H9 (cell line): ENCODE data around the gene REXO2. TPM values are rescaled to one million over a fixed set of nuclear protein-coding genes. Genes with fewer than 3 reads are reported as not detected.

ENCODE experiments used
- DNase-seq: peaks from one replicate; pipeline ENCODE4 v3.0.0-alpha.2; 2017
- H2AFZ ChIP-seq: one replicate; pipeline ENCODE4 v1.6.1; 2013; ENCODE audit warnings: mild to moderate bottlenecking, low read length, control low read depth, moderate library complexity
- H2AK5ac ChIP-seq: 2 replicates; pipeline ENCODE4 v1.6.1; 2013; ENCODE audit warnings: low read length, control low read depth, mixed read lengths; ENCODE audit not compliant: insufficient read length
- H2BK120ac ChIP-seq: one replicate; pipeline ENCODE4 v1.6.1; 2013; ENCODE audit warnings: low read depth, mild to moderate bottlenecking, low read length, control low read depth, inconsistent platforms; ENCODE audit not compliant: poor library complexity, severe bottlenecking
- H2BK12ac ChIP-seq: 2 replicates; pipeline ENCODE4 v1.6.1; 2013; ENCODE audit warnings: low read length, control low read depth, mixed read lengths, low read depth; ENCODE audit not compliant: insufficient read length
- H2BK15ac ChIP-seq: 2 replicates; pipeline ENCODE4 v1.6.1; 2013; ENCODE audit warnings: low read depth, low read length, control low read depth
- H2BK20ac ChIP-seq: one replicate; pipeline ENCODE4 v1.6.1; 2013; ENCODE audit warnings: low read depth, mild to moderate bottlenecking, low read length, control low read depth, inconsistent platforms; ENCODE audit not compliant: poor library complexity, severe bottlenecking
- H2BK5ac ChIP-seq: 2 replicates; pipeline ENCODE4 v1.6.1; 2013; ENCODE audit warnings: low read length, control low read depth, mixed read lengths; ENCODE audit not compliant: insufficient read length
- H3K14ac ChIP-seq: 2 replicates; pipeline ENCODE4 v1.6.1; 2013; ENCODE audit warnings: low read length, control low read depth; ENCODE audit not compliant: insufficient read depth
- H3K18ac ChIP-seq: 2 replicates; pipeline ENCODE4 v1.6.1; 2013; ENCODE audit warnings: low read depth, mild to moderate bottlenecking, mixed read lengths, low read length, control low read depth; ENCODE audit not compliant: insufficient read length
- H3K23ac ChIP-seq: 2 replicates; pipeline ENCODE4 v1.6.1; 2013; ENCODE audit warnings: low read length, control low read depth, mixed read lengths, low read depth; ENCODE audit not compliant: insufficient read length
- H3K23me2 ChIP-seq: 2 replicates; pipeline ENCODE4 v1.6.1; 2013; ENCODE audit warnings: low read depth, mild to moderate bottlenecking, mixed read lengths, low read length, control low read depth; ENCODE audit not compliant: insufficient read length, poor library complexity, severe bottlenecking
- H3K27ac ChIP-seq: 2 replicates; pipeline ENCODE4 v1.5.1; 2013; ENCODE audit warnings: low read length, control low read depth, mixed read lengths, low read depth; ENCODE audit not compliant: insufficient read length
- H3K27me3 ChIP-seq: 2 replicates; pipeline ENCODE4 v1.6.1; 2013; ENCODE audit warnings: low read length, control low read depth, inconsistent platforms; ENCODE audit not compliant: insufficient read depth
- H3K4ac ChIP-seq: 2 replicates; pipeline ENCODE4 v1.6.1; 2013; ENCODE audit warnings: low read depth, mild to moderate bottlenecking, control low read depth, inconsistent platforms, low read length, moderate library complexity
- H3K4me1 ChIP-seq: 2 replicates; pipeline ENCODE4 v1.6.1; 2013; ENCODE audit warnings: low read length, control low read depth, inconsistent platforms; ENCODE audit not compliant: insufficient read depth
- H3K4me2 ChIP-seq: 2 replicates; pipeline ENCODE4 v1.6.1; 2013; ENCODE audit warnings: low read length, control low read depth, mixed read lengths; ENCODE audit not compliant: insufficient read length, insufficient read depth
- H3K56ac ChIP-seq: 2 replicates; pipeline ENCODE4 v1.6.1; 2013; ENCODE audit warnings: low read depth, mild to moderate bottlenecking, mixed read lengths, low read length, control low read depth; ENCODE audit not compliant: insufficient read length
- H3K79me1 ChIP-seq: 2 replicates; pipeline ENCODE4 v1.6.1; 2013; ENCODE audit warnings: low read depth, mild to moderate bottlenecking, moderate library complexity, low read length, control low read depth, inconsistent platforms; ENCODE audit not compliant: insufficient read depth, poor library complexity, severe bottlenecking
- H3K79me2 ChIP-seq: 2 replicates; pipeline ENCODE4 v1.6.1; 2013; ENCODE audit warnings: low read length, control low read depth, inconsistent platforms; ENCODE audit not compliant: insufficient read depth
- H3K9ac ChIP-seq: 2 replicates; pipeline ENCODE4 v1.6.1; 2013; ENCODE audit warnings: low read length, control low read depth, mixed read lengths; ENCODE audit not compliant: insufficient read length; ENCODE audit errors: extremely low read depth
- H3K9me3 ChIP-seq: one replicate; pipeline ENCODE4 v1.6.1; 2013; ENCODE audit warnings: low read depth, low read length, inconsistent platforms; ENCODE audit not compliant: control insufficient read depth
- H3T11ph ChIP-seq: one replicate; pipeline ENCODE4 v1.6.1; 2013; ENCODE audit warnings: mild to moderate bottlenecking, low read length, control low read depth, inconsistent platforms
- H4K20me1 ChIP-seq: one replicate; pipeline ENCODE4 v1.6.1; 2013; ENCODE audit not compliant: control insufficient read depth, insufficient read length, insufficient read depth
- H4K5ac ChIP-seq: 2 replicates; pipeline ENCODE4 v1.6.1; 2013; ENCODE audit warnings: low read depth, mild to moderate bottlenecking, mixed read lengths, low read length, control low read depth; ENCODE audit not compliant: insufficient read length
- H4K8ac ChIP-seq: replicated peaks from 2 replicates; pipeline ENCODE4 v1.6.1; 2013; ENCODE audit warnings: low read length, control low read depth, mixed read lengths, low read depth; ENCODE audit not compliant: insufficient read length
- H4K91ac ChIP-seq: 2 replicates; pipeline ENCODE4 v1.6.1; 2013; ENCODE audit warnings: low read depth, mild to moderate bottlenecking, moderate library complexity, mixed read lengths, low read length, control low read depth; ENCODE audit not compliant: insufficient read length
- H3K27ac Mint-ChIP-seq, 3 experiments: 2 replicates in 2 of 3; 3 replicates in 1 of 3; pipeline ENCODE4 v1.8.0; 2020 to 2021; ENCODE audit warnings: mixed read lengths in 3 of 3, mild to moderate bottlenecking in 1 of 3, moderate library complexity in 1 of 3
- H3K27me3 Mint-ChIP-seq: 2 replicates; pipeline ENCODE4 v1.8.0; 2021; ENCODE audit warnings: low read depth, mild to moderate bottlenecking, moderate library complexity, mixed read lengths
- H3K36me3 Mint-ChIP-seq, 3 experiments: 2 replicates in 2 of 3; 3 replicates in 1 of 3; pipeline ENCODE4 v1.8.0; 2020 to 2021; ENCODE audit warnings: low read depth in 3 of 3, mixed read lengths in 3 of 3; ENCODE audit not compliant: insufficient read depth in 1 of 3
- H3K4me1 Mint-ChIP-seq, 2 experiments: 2 replicates each; pipeline ENCODE4 v1.8.0; 2020; ENCODE audit warnings: mixed read lengths in 2 of 2
- H3K4me3 Mint-ChIP-seq, 2 experiments: 2 replicates in 1 of 2; 3 replicates in 1 of 2; pipeline ENCODE4 v1.8.0; 2020 to 2021; ENCODE audit warnings: mild to moderate bottlenecking in 2 of 2, mixed read lengths in 2 of 2, moderate library complexity in 1 of 2
- H3K9me3 Mint-ChIP-seq, 2 experiments: 2 replicates in 1 of 2; 3 replicates in 1 of 2; pipeline ENCODE4 v1.8.0; 2020; ENCODE audit warnings: mild to moderate bottlenecking in 2 of 2, mixed read lengths in 2 of 2, moderate library complexity in 1 of 2
- WGBS: extraction: QIAGEN DNeasy Blood & Tissue Kit; methylation state at CpG from one replicate; pipeline ENCODE4 v1.1.7; 2013; ENCODE audit warnings: missing lambda C conversion rate, low lambda C conversion rate, mixed read lengths; ENCODE audit not compliant: insufficient read length; ENCODE audit errors: extremely low coverage; 5-methylcytosine and 5-hydroxymethylcytosine counted together
- total RNA-seq: library from RNA; stranded (reverse); gene quantifications from 2 replicates; pipeline ENCODE4 v1.2.1, GENCODE V29; 2021
- TF ChIP-seq, protein P1 (sequence below): fragments of 200-600 bp; sonication (generic); conservative IDR thresholded peaks from 3 replicates; pipeline ENCODE4 v1.8.0; 2021; ENCODE audit warnings: antibody characterized with exemption, mild to moderate bottlenecking

Gene REXO2
- total RNA-seq, 1 experiment from 2014 or later: 92.8 TPM

DNA sequence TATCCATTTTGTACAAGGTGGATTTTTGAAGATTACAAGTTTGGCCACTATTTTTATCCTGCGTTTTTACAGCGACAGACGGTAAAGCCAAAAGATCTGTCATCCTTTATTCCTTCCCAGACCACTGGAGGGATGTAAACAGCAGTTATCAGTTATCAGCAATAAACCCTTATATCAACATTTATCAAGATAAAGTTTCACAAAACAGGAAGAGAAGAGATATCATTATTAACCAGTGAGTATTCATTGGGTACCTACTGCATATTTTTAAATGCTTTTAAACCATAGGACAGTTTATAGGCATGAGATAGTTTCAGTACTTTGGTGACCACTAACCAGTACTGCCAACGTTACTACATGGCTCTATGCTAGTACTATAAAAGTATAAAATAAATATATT, 5.9 kb upstream of the REXO2 start:
- Mint-ChIP-seq H3K36me3 (peaks cover 0 to 9% (median 0%) of the 10 kb centered on the region in 3 experiments; a peak in 2 of 7 replicates), H3K4me3 (no peak overlapping the region), H3K9me3 (no peaks in the 10 kb centered on the region), H3K27me3 (no peaks in the 10 kb centered on the region), H3K4me1 (peaks cover 11 to 13% of the 10 kb centered on the region in 2 experiments), H3K27ac (no peak overlapping the region)
- H3K56ac ChIP-seq: no peak overlapping the region
- no peak overlapping the region for H3K18ac ChIP-seq
- no peak overlapping the region for H4K8ac ChIP-seq
- TF ChIP-seq, protein P1, sequence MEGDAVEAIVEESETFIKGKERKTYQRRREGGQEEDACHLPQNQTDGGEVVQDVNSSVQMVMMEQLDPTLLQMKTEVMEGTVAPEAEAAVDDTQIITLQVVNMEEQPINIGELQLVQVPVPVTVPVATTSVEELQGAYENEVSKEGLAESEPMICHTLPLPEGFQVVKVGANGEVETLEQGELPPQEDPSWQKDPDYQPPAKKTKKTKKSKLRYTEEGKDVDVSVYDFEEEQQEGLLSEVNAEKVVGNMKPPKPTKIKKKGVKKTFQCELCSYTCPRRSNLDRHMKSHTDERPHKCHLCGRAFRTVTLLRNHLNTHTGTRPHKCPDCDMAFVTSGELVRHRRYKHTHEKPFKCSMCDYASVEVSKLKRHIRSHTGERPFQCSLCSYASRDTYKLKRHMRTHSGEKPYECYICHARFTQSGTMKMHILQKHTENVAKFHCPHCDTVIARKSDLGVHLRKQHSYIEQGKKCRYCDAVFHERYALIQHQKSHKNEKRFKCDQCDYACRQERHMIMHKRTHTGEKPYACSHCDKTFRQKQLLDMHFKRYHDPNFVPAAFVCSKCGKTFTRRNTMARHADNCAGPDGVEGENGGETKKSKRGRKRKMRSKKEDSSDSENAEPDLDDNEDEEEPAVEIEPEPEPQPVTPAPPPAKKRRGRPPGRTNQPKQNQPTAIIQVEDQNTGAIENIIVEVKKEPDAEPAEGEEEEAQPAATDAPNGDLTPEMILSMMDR: no peak
- H3K14ac ChIP-seq: no peak overlapping the region
- no peak overlapping the region for H4K5ac ChIP-seq
- H2BK120ac ChIP-seq: no peak overlapping the region
- no peaks in the 10 kb centered on the region for H3K79me1 ChIP-seq
- H3T11ph ChIP-seq: no peak overlapping the region
- H3K9ac ChIP-seq: no peak overlapping the region
- no CpG with 5 or more reads among the region's 4 CpGs for WGBS
- no peaks in the 10 kb centered on the region for H3K79me2 ChIP-seq
- H2BK5ac ChIP-seq: no peak overlapping the region
- H2AK5ac ChIP-seq: no peak overlapping the region
- peaks cover under 1% of the 10 kb centered on the region; the same call in 1 of the 2 replicates for H3K4me1 ChIP-seq
- H3K23me2 ChIP-seq: no peaks in the 10 kb centered on the region
- no peak overlapping the region for H2AFZ ChIP-seq
- DNase-seq: no peak
- no peak overlapping the region for H3K27ac ChIP-seq
- H3K27me3 ChIP-seq: no peaks in the 10 kb centered on the region
- H4K91ac ChIP-seq: no peak overlapping the region
- H3K9me3 ChIP-seq: no peaks in the 10 kb centered on the region
- H2BK12ac ChIP-seq: no peak overlapping the region
- no peak overlapping the region for H3K23ac ChIP-seq
- H3K4ac ChIP-seq: no peak overlapping the region
- no peak overlapping the region for H2BK20ac ChIP-seq
- H2BK15ac ChIP-seq: no peak overlapping the region
- no peaks in the 10 kb centered on the region for H4K20me1 ChIP-seq
- no peak overlapping the region for H3K4me2 ChIP-seq
